Measurements from ENCODE around the gene GABBR2. TPM values are rescaled to one million over a fixed set of nuclear protein-coding genes. Genes with fewer than 3 reads are reported as not detected.

Gene GABBR2
- total and polyA plus RNA-seq, 2 of the 8 experiments (the other 6 are each of a cell fraction or from before 2014, with no cell fraction given) = 0.50 to 1.2 TPM

GRCh38 chr9:98391406-98391805, 317.3 kb downstream of the GABBR2 start:
- H4K8ac ChIP-seq (ENCODE audit: extremely low read depth, insufficient read depth, low read length) = no peak overlapping the region
- 92% methylated on average over 7 of the region's 7 CpGs; no CpG with 5 or more reads in 1 of the 2 experiments for WGBS, 2 experiments (ENCODE audit: extremely low coverage in 1 of 2, insufficient coverage in 1 of 2, insufficient read length in 1 of 2, insufficient replicate concordance in 2 of 2, low coverage in 1 of 2, low lambda C conversion rate in 2 of 2, missing lambda C conversion rate in 1 of 2)
- H4K91ac ChIP-seq (replicated peaks; ENCODE audit: insufficient read length, low read length) = peak overlapping the region; percentile 65

More at GRCh38 chr9:98391406-98391805, 317.3 kb downstream of the GABBR2 start:
- FAIRE-seq = no peak
- Histone ChIP-seq H3K36me3 (ENCODE audit: control insufficient read depth in 2 of 4, insufficient read depth in 4 of 4, low read length in 3 of 4) (no peaks in the 10 kb centered on the region), H2AK5ac (ENCODE audit: low read depth, low read length) (peak overlapping the region; percentile 39; the same call in 1 of the 2 replicates), H2BK120ac (replicated peaks; ENCODE audit: low read depth, low read length) (no peak overlapping the region), H4K5ac (ENCODE audit: insufficient read length, low read depth, low read length) (no peak overlapping the region), H3K79me1 (ENCODE audit: low read depth, low read length) (no peaks in the 10 kb centered on the region), H2BK12ac (ENCODE audit: low read depth, low read length) (no peak overlapping the region), H3K27ac (ENCODE audit: low read depth, low read length) (no peak overlapping the region), H3K27me3 (replicated peaks in 1 of 4; ENCODE audit: control insufficient read depth in 3 of 4, extremely low read depth in 1 of 4, insufficient read depth in 3 of 4, low read length in 3 of 4) (no peaks in the 10 kb centered on the region; a peak in 1 of 7 replicates), H2BK20ac (ENCODE audit: low read length) (no peak overlapping the region), H3K9me3 (ENCODE audit: insufficient read depth in 2 of 2, low read depth in 1 of 2, low read length in 1 of 2) (no peaks in the 10 kb centered on the region), H3K79me2 (ENCODE audit: control insufficient read depth in 1 of 2, insufficient read depth in 2 of 2, low read length in 2 of 2) (no peaks in the 10 kb centered on the region), H3K18ac (ENCODE audit: extremely low read depth, low read length) (no peak overlapping the region), H3K23ac (ENCODE audit: insufficient read length) (no peak overlapping the region), H3K14ac (ENCODE audit: insufficient read length) (no peak overlapping the region), H2BK5ac (ENCODE audit: low read depth, low read length) (0 out of 2 replicates have a peak overlapping the region, but pooled peaks have one; percentile 49), H2AFZ (ENCODE audit: low read length) (no peak overlapping the region), H3K23me2 (ENCODE audit: low read depth, low read length) (peaks cover 8% of the 10 kb centered on the region; the same call in 1 of the 2 replicates), H3K4me3 (ENCODE audit: extremely low read depth in 1 of 4, insufficient read depth in 2 of 4, low read depth in 3 of 4, low read length in 4 of 4) (no peak overlapping the region), H3K56ac (replicated peaks; ENCODE audit: insufficient read length, low read depth, low read length) (no peak overlapping the region), H2BK15ac (ENCODE audit: low read length) (no peak overlapping the region), H3K4me1 (replicated peaks in 1 of 4; ENCODE audit: control insufficient read depth in 3 of 4, insufficient read depth in 4 of 4, low read length in 3 of 4) (peaks cover 0 to 12% (median 1%) of the 10 kb centered on the region in 4 experiments; a peak in 4 of 7 replicates), H3K9ac (replicated peaks in 1 of 4; ENCODE audit: extremely low read depth in 1 of 4, low read depth in 3 of 4, low read length in 3 of 4) (no peak overlapping the region; a peak in 1 of 7 replicates), H4K20me1 (replicated peaks in 1 of 2; ENCODE audit: control insufficient read depth in 1 of 2, insufficient read depth in 2 of 2, low read length in 2 of 2) (no peaks in the 10 kb centered on the region), H3K4me2 (ENCODE audit: insufficient read depth in 1 of 2, low read depth in 2 of 2, low read length in 2 of 2) (no peak overlapping the region), H3K4ac (replicated peaks; ENCODE audit: insufficient read length, low read depth, low read length) (no peak overlapping the region)
- no peak for DNase-seq (ENCODE audit: low read depth in 1 of 2, low spot score in 2 of 2)
- POLR2A ChIA-PET (ENCODE audit: partially characterized antibody) = no interaction called here
- CTCF ChIA-PET (ENCODE audit: partially characterized antibody) = interaction anchor here (0.7 to 0.9 kb wide), 4 partner anchors 20 to 369 kb away, joined by 3 to 4 read pairs (median 4); no protein-coding TSS in a partner anchor
- TF ChIP-seq POLR2A (IDR thresholded peaks at IDR 0.05; ENCODE audit: control extremely low read depth in 1 of 2, low read depth in 2 of 2, low read length in 2 of 2) = no peak

All from H1 (cell line).